ENCODE measurements around the gene ELOVL5.

ELOVL5 gene

GRCh38 chr6:53259860-53260580 lies 88.7 kb downstream of the ELOVL5 start:
- TF ChIP-seq FOXP2 (optimal IDR thresholded peaks at IDR 0.05; ENCODE audit: control extremely low read depth, extremely low read length, insufficient read depth) (no peak), POLR2AphosphoS5 (IDR thresholded peaks at IDR 0.05; ENCODE audit: borderline replicate concordance, low read depth, low read length) (no peak), EZH2 (IDR thresholded peaks at IDR 0.05) (no peak)
- Histone ChIP-seq H3K9ac (ENCODE audit: insufficient read length) (no peak overlapping the region), H3K36me3 (ENCODE audit: insufficient read depth, low read length) (peaks cover 52% of the 10 kb centered on the region), H3K27ac (no peak overlapping the region), H3K9me3 (ENCODE audit: low read depth, low read length) (no peaks in the 10 kb centered on the region), H3K4me3 (no peak overlapping the region)
- DNase-seq (ENCODE audit: low read depth, low spot score), result no peak

DNA sequence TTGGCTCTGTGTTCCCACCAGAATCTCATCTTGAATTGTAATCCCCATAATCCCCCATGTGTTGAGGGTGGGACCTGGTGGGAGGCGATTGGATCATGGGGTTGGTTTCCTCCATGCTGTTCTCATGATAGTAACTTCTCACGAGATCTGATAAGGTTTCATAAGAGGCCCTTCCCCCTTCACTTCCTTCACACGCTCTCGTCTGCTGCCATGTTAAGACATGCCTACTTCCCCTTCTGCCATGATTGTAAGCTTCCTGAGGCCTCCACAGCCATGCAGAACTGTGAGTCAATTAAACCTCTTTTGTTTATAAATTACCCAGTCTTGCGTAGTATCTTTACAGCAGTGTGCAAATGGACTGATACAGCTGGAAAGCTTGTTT lies 90.0 kb downstream of the ELOVL5 start:
- TF ChIP-seq FOXP2 (optimal IDR thresholded peaks at IDR 0.05; ENCODE audit: control extremely low read depth, extremely low read length, insufficient read depth), result no peak
- TF ChIP-seq POLR2AphosphoS5 (IDR thresholded peaks at IDR 0.05; ENCODE audit: borderline replicate concordance, low read depth, low read length), result no peak
- TF ChIP-seq EZH2 (IDR thresholded peaks at IDR 0.05), result no peak
- Histone ChIP-seq H3K9ac (ENCODE audit: insufficient read length) (no peak overlapping the region), H3K27ac (no peak overlapping the region), H3K4me3 (no peak overlapping the region), H3K36me3 (ENCODE audit: insufficient read depth, low read length) (peaks cover 40% of the 10 kb centered on the region), H3K9me3 (ENCODE audit: low read depth, low read length) (no peaks in the 10 kb centered on the region)
- DNase-seq (ENCODE audit: low read depth, low spot score), result no peak

DNA sequence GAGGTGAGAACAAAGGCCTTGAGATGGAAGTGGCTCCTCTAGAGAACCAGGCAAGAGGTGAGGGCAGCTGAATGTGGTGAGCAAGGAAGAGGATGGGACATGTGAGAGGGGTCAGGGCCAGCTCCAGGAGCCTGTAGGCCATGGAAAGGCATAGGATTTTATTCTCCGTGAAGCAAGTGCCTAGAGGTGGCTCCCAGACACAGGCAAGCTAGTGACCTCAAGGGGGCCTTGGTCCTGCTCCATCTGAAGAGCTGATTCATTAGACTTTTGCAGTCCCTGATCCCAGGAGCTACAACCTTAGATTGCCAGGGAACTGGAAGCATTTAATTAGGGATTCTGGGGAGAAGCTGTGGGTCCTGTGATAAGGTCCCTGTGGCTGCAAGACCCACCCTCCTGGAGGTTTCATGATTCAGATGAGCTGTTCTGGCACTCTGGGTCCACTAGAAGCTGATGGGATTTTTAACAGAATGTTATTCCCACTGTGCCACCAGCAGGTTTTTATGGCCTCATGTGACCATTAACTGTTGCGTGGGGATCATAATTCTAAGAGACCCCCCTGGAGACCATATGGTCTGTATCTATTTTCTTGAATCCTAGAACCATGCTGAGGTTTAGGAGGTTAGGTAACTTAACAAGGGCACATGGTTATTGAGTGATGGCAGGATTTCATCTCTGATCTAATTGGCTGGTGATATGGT lies 90.5 kb downstream of the ELOVL5 start:
- TF ChIP-seq POLR2AphosphoS5 (IDR thresholded peaks at IDR 0.05; ENCODE audit: borderline replicate concordance, low read depth, low read length), result no peak
- Histone ChIP-seq H3K4me3 (no peak overlapping the region), H3K9me3 (ENCODE audit: low read depth, low read length) (no peaks in the 10 kb centered on the region), H3K9ac (ENCODE audit: insufficient read length) (no peak overlapping the region), H3K36me3 (ENCODE audit: insufficient read depth, low read length) (peaks cover 38% of the 10 kb centered on the region), H3K27ac (no peak overlapping the region)
- DNase-seq (ENCODE audit: low read depth, low spot score), result no peak

- no peak for DNase-seq (ENCODE audit: low read depth, low spot score)
- Histone ChIP-seq H3K9ac (ENCODE audit: insufficient read length) (no peak overlapping the region), H3K9me3 (ENCODE audit: low read depth, low read length) (no peaks in the 10 kb centered on the region), H3K4me3 (no peak overlapping the region), H3K36me3 (ENCODE audit: insufficient read depth, low read length) (peaks cover 38% of the 10 kb centered on the region), H3K27ac (no peak overlapping the region)
- TF ChIP-seq POLR2AphosphoS5 (IDR thresholded peaks at IDR 0.05; ENCODE audit: borderline replicate concordance, low read depth, low read length) (no peak), FOXP2 (optimal IDR thresholded peaks at IDR 0.05; ENCODE audit: control extremely low read depth, extremely low read length, insufficient read depth) (no peak), EZH2 (IDR thresholded peaks at IDR 0.05) (no peak)
These were observed 91.2 kb downstream of the ELOVL5 start for GRCh38 chr6:53257533-53257932.

GRCh38 chr6:53257001-53257400 lies 91.7 kb downstream of the ELOVL5 start:
- Histone ChIP-seq H3K27ac (no peak overlapping the region), H3K9me3 (ENCODE audit: low read depth, low read length) (no peaks in the 10 kb centered on the region), H3K36me3 (ENCODE audit: insufficient read depth, low read length) (peaks cover 34% of the 10 kb centered on the region), H3K9ac (ENCODE audit: insufficient read length) (no peak overlapping the region), H3K4me3 (no peak overlapping the region)
- no peak for DNase-seq (ENCODE audit: low read depth, low spot score)
- TF ChIP-seq EZH2 (IDR thresholded peaks at IDR 0.05), result no peak
- TF ChIP-seq FOXP2 (optimal IDR thresholded peaks at IDR 0.05; ENCODE audit: control extremely low read depth, extremely low read length, insufficient read depth), result no peak
- TF ChIP-seq POLR2AphosphoS5 (IDR thresholded peaks at IDR 0.05; ENCODE audit: borderline replicate concordance, low read depth, low read length), result no peak

GRCh38 chr6:53252177-53252692 lies 96.5 kb downstream of the ELOVL5 start:
- DNase-seq (ENCODE audit: low read depth, low spot score), result no peak
- Histone ChIP-seq H3K9ac (ENCODE audit: insufficient read length) (no peak overlapping the region), H3K9me3 (ENCODE audit: low read depth, low read length) (no peaks in the 10 kb centered on the region), H3K27ac (no peak overlapping the region), H3K4me3 (no peak overlapping the region), H3K36me3 (ENCODE audit: insufficient read depth, low read length) (no peaks in the 10 kb centered on the region; the same call in none of the 2 replicates)
- TF ChIP-seq FOXP2 (optimal IDR thresholded peaks at IDR 0.05; ENCODE audit: control extremely low read depth, extremely low read length, insufficient read depth), result no peak
- TF ChIP-seq POLR2AphosphoS5 (IDR thresholded peaks at IDR 0.05; ENCODE audit: borderline replicate concordance, low read depth, low read length), result no peak
- TF ChIP-seq EZH2 (IDR thresholded peaks at IDR 0.05), result no peak

- H3K4me3 ChIP-seq, result no peak overlapping the region
- H3K36me3 ChIP-seq (ENCODE audit: insufficient read depth, low read length), result no peaks in the 10 kb centered on the region; the same call in 1 of the 2 replicates
- TF ChIP-seq POLR2AphosphoS5 (IDR thresholded peaks at IDR 0.05; ENCODE audit: borderline replicate concordance, low read depth, low read length), result no peak
- TF ChIP-seq FOXP2 (optimal IDR thresholded peaks at IDR 0.05; ENCODE audit: control extremely low read depth, extremely low read length, insufficient read depth), result no peak
- no peak for TF ChIP-seq EZH2 (IDR thresholded peaks at IDR 0.05)
- no peak for DNase-seq (ENCODE audit: low read depth, low spot score)
- no peaks in the 10 kb centered on the region for H3K9me3 ChIP-seq (ENCODE audit: low read depth, low read length)
- no peak overlapping the region; the same call in 1 of the 2 replicates for H3K27ac ChIP-seq
- no peak overlapping the region for H3K9ac ChIP-seq (ENCODE audit: insufficient read length)
These were observed 97.6 kb downstream of the ELOVL5 start for GRCh38 chr6:53251033-53251672.
